ENCODE results near the gene RADIL.

RADIL gene

DNA sequence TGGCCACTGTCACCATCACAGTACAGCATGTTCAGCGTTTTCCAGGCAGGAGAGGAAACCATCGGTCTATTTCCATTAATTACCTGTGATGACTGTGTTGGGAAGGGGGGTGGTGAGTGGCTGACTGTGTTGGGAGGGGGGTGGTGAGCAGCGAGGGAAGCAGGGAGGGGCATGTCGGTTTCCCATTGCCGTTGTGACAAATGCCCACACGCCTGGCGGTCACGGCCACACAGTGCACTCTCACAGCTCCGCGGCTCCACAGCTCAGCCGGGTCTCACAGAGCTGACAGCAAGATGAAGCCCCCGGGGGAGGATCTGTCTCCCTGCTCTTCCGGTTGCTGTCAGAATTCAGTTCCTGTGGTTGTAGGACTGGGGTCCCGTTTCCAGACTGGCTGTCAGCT lies 69.1 kb downstream of the RADIL start:
- TF ChIP-seq, protein P1, sequence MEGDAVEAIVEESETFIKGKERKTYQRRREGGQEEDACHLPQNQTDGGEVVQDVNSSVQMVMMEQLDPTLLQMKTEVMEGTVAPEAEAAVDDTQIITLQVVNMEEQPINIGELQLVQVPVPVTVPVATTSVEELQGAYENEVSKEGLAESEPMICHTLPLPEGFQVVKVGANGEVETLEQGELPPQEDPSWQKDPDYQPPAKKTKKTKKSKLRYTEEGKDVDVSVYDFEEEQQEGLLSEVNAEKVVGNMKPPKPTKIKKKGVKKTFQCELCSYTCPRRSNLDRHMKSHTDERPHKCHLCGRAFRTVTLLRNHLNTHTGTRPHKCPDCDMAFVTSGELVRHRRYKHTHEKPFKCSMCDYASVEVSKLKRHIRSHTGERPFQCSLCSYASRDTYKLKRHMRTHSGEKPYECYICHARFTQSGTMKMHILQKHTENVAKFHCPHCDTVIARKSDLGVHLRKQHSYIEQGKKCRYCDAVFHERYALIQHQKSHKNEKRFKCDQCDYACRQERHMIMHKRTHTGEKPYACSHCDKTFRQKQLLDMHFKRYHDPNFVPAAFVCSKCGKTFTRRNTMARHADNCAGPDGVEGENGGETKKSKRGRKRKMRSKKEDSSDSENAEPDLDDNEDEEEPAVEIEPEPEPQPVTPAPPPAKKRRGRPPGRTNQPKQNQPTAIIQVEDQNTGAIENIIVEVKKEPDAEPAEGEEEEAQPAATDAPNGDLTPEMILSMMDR (IDR thresholded peaks at IDR 0.05; ENCODE audit: low read depth, low read length) = no peak

DNA sequence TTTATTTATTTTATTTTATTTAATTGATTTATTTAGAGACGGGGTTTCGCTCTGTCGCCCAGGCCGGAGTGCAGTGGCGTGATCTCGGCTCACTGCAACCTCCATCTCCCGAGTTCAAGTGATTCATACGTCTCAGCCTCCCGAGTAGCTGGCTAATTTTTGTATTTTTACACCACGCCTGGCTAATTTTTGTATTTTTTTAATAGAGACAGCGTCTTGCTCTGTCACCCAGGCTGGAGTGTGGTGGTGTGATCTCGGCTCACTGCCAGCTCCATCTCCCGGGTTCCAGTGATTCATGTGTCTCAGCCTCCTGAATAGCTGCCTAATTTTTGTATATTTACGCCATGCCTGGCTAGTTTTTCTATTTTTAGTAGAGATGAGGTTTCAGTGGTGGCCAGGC lies 73.8 kb downstream of the RADIL start:
- TF ChIP-seq, protein P1 (IDR thresholded peaks at IDR 0.05; ENCODE audit: low read depth, low read length) = no peak

More for the DNA sequence above, 69.1 kb downstream of the RADIL start:
- H3K4me3 ChIP-seq (ENCODE audit: low read depth, low read length) = no peak overlapping the region

DNA sequence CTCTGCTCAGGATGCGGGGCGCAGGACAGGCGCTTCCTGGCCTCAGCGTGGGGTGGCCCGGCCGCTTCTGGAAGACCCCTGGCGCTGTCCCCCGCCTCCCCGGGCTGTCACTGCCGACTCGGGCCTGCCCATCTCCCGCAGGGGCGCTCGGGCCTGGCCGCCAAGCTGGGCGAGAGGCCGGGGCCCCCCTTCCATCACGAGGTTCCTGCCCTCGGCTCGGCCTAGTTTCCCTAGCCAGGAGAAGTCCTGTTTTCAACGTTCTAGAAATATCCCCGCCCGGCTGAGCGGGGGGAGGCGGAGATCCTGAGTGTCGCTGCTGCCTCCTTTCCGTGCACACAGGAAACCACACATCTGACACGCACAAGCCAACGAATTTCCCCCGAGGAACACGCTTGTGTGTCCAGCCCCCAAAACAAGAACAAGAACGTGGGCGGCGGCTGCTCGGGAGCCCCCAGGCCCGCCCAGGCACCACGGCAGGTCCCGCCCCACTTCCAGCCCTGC lies 74.4 kb downstream of the RADIL start:
- no peak overlapping the region for H3K4me3 ChIP-seq (ENCODE audit: low read depth, low read length)
- TF ChIP-seq, protein P1 (IDR thresholded peaks at IDR 0.05; ENCODE audit: low read depth, low read length) = no peak

More for the DNA sequence above, 73.8 kb downstream of the RADIL start:
- no peak overlapping the region for H3K4me3 ChIP-seq (ENCODE audit: low read depth, low read length)

DNA sequence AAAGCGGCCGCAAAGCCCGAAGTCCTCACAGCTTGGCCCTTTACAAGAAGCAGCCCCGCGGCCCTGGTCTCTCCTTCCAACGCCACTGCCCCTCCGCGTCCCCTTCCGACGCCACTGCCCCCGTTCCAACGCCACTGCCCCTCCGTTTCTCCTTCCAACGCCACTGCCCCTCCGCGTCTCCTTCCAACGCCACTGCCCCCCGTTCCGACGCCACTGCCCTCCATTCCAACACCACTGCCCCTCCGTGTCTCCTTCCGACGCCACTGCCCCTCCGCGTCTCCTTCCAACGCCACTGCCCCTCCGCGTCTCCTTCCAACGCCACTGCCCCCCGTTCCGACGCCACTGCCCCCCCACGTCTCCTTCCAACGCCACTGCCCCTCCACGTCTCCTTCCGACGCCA lies 75.0 kb downstream of the RADIL start:
- H3K4me3 ChIP-seq (ENCODE audit: low read depth, low read length) = no peak overlapping the region
- TF ChIP-seq, protein P1 (IDR thresholded peaks at IDR 0.05; ENCODE audit: low read depth, low read length) = no peak

DNA sequence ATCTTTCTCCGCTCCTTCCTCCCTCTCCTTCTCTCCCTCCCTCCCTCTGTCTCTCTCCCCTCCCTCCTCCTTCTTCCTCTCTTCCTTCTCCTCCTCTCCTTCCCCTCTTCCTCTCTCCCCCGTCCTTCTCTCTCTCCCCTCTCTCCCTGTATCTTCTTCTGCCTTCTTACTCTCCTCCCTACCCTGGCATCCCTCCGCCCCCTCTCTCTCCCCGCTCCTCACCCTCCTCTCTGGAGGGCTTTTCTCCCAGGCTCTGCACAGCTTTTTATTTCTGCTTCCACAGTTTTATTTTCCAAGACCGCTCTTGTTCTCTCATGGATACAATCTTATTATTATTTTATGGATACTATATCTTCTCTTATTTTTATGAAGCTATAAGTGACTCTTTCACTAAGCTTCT lies 75.5 kb downstream of the RADIL start:
- no peak overlapping the region for H3K4me3 ChIP-seq (ENCODE audit: low read depth, low read length)
- TF ChIP-seq, protein P1 (IDR thresholded peaks at IDR 0.05; ENCODE audit: low read depth, low read length) = no peak

DNA sequence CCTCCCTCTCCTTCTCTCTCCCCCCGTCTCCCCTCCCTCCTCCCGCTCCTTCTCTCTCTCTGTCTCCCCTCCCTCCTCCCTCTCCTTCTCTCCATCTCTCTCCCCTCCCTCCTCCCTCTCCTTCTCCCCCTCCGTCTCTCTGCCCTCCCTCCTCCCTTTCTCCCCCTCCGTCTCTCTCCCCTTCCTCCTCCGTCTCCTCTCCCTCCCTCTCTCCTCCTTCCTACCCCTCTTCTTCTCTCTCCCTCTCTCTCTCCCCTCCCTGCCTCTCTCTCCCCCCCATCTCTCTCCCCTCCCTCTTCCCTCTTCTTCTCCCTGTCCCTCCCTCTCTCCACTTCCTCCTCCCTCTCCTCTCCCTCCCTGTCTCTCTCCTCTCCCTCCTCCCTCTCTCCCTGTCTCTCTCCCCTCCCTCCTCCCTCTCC lies 75.9 kb downstream of the RADIL start:
- no peak overlapping the region for H3K4me3 ChIP-seq (ENCODE audit: low read depth, low read length)
- TF ChIP-seq, protein P1 (IDR thresholded peaks at IDR 0.05; ENCODE audit: low read depth, low read length) = no peak

DNA sequence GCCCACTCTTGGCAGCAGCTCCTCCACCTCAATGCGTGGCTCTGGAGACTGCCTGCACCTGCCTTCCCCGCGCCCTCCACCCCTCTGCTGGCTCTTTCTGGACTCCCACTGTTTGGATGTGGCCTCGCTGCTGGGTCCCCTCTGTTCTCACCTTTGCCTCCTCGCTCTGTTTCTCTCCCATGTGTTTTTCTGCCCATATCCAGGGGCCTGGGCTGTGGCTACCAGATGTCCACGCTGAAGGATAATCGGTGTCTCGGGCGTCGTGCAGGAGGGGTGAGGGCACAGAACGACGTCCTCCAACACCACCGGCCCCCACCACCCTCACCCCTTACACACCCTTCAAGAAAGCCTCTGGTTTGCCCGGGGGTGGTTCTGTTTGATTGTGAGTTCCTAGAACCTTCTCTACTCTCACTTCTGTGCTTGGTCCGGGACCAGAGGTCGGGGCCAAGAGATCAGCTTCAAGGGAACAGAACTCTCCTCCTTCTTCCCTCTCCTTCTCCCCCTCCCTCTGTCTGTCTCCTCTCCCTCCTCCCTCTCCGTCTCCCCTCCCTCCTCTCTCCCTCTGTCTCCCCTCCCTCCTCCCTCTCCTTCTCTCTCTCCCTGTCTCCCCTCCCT lies 76.4 kb downstream of the RADIL start:
- H3K4me3 ChIP-seq (ENCODE audit: low read depth, low read length) = no peak overlapping the region
- TF ChIP-seq, protein P1 (IDR thresholded peaks at IDR 0.05; ENCODE audit: low read depth, low read length) = no peak
